Left lung (tissue), 10 donors: ENCODE results near the gene EEF1A1. TPM values are rescaled to one million over a fixed set of nuclear protein-coding genes. Genes with fewer than 3 reads are reported as not detected.

Source experiments
- ATAC-seq: fragments of 200-7000 bp; cut with Tn5 transposase; one replicate; pipeline ENCODE4 v1.9.1; 2020; ENCODE audit warnings: moderate library complexity
- DNase-seq, 4 donors: peaks; one replicate each; pipeline ENCODE4 v3.0.0-alpha.2; 2013 to 2020
- H3K27ac ChIP-seq, 2 donors: fragments of 200-600 bp; sonication (generic) in 1 of 2; one replicate each; pipeline versions ENCODE4 v1.5.0 to v1.8.0; 2020 to 2021
- H3K27me3 ChIP-seq, 2 donors: fragments of 200-600 bp; sonication (generic) in 1 of 2; one replicate each; pipeline versions ENCODE4 v1.5.0 to v1.8.0; 2020 to 2021
- H3K36me3 ChIP-seq, 2 donors: fragments of 200-600 bp; sonication (generic) in 1 of 2; one replicate each; pipeline versions ENCODE4 v1.5.0 to v1.8.0; 2020 to 2021
- H3K4me1 ChIP-seq, 2 donors: fragments of 200-600 bp; one replicate each; pipeline ENCODE4 v1.8.0; 2021
- H3K4me3 ChIP-seq, 2 donors: fragments of 200-600 bp; sonication (generic) in 1 of 2; one replicate each; pipeline versions ENCODE4 v1.5.0 to v1.8.0; 2020 to 2021; ENCODE audit warnings: mild to moderate bottlenecking in 1 of 2
- H3K9me3 ChIP-seq, 2 donors: fragments of 200-600 bp; sonication (generic) in 1 of 2; one replicate each; pipeline versions ENCODE4 v1.5.0 to v1.8.0; 2020 to 2021
- CTCF ChIP-seq, 2 donors: fragments of 200-600 bp; sonication (generic) in 1 of 2; IDR thresholded peaks; one replicate each; pipeline versions ENCODE4 v1.5.0 to v1.8.0; 2021; ENCODE audit warnings: antibody characterized with exemption in 2 of 2
- intact Hi-C, 2 donors: fragments of 100-400 bp; cut with DNase I; formaldehyde crosslinking; loops; one replicate each; pipeline versions ENCODE4 v1.11.2 to v1.14.2; 2022
- polyA plus RNA-seq, 6 donors: library from polyadenylated mRNA; unstranded; fragments of 120-200 nt; gene quantifications; one replicate each; pipeline ENCODE4 v1.2.1, GENCODE V29; 2013; ENCODE audit not compliant: insufficient read length in 6 of 6
- total RNA-seq, 2 donors: library from RNA; stranded (reverse); fragmentation: NEBNext Ultra II Directional; extraction: Animal tissue kit (Norgen Biotek cat#: 25700); gene quantifications; one replicate each; pipeline ENCODE4 v1.2.1, GENCODE V29; 2021
- donor health status: DM: no; HTN: yes; CAD: no.
- donor health status: DM: no; HTN: no; CAD: no.

EEF1A1 gene
- total and polyA plus RNA-seq, 8 donors = 7,825 to 26,911 (median 23,814) TPM

- Histone ChIP-seq H3K4me1 (no peaks in the 10 kb centered on the region), H3K36me3 (peaks cover 0 to 65% of the 10 kb centered on the region in 2 donors), H3K4me3 (no peak overlapping the region), H3K27me3 (no peaks in the 10 kb centered on the region), H3K27ac (no peak overlapping the region), H3K9me3 (peaks cover 0 to 2% of the 10 kb centered on the region in 2 donors)
- intact Hi-C loops = no loop called here
- TF ChIP-seq CTCF (IDR thresholded peaks at IDR 0.05) = no peak
- DNase-seq (no peak), ATAC-seq (no peak)
These were observed 17.6 kb downstream of the EEF1A1 start for GRCh38 chr6:73503027-73503772.

- Histone ChIP-seq H3K36me3 (peaks cover 0 to 98% of the 10 kb centered on the region in 2 donors), H3K4me3 (no peak overlapping the region), H3K27ac (no peak overlapping the region), H3K4me1 (no peaks in the 10 kb centered on the region), H3K9me3 (no peaks in the 10 kb centered on the region), H3K27me3 (no peaks in the 10 kb centered on the region)
- TF ChIP-seq CTCF (IDR thresholded peaks at IDR 0.05) = no peak
- intact Hi-C loops = no loop called here
- ATAC-seq (no peak), DNase-seq (no peak)
These were observed 22.9 kb downstream of the EEF1A1 start for GRCh38 chr6:73497915-73498314.

- Histone ChIP-seq H3K27me3 (no peaks in the 10 kb centered on the region), H3K36me3 (peaks cover 0 to 87% of the 10 kb centered on the region in 2 donors), H3K27ac (no peak overlapping the region), H3K9me3 (no peaks in the 10 kb centered on the region), H3K4me3 (no peak overlapping the region), H3K4me1 (no peaks in the 10 kb centered on the region)
- ATAC-seq = peak; percentile 13
- intact Hi-C loops = no loop called here
- no peak for DNase-seq
- no peak for TF ChIP-seq CTCF (IDR thresholded peaks at IDR 0.05)
These were observed 29.5 kb downstream of the EEF1A1 start for GRCh38 chr6:73491377-73491776.

- no peak overlapping the region for H3K4me3 ChIP-seq
- no peak for TF ChIP-seq CTCF (IDR thresholded peaks at IDR 0.05)
These were observed 33.4 kb downstream of the EEF1A1 start for GRCh38 chr6:73487473-73487872.

GRCh38 chr6:73484438-73484837, 36.4 kb downstream of the EEF1A1 start:
- TF ChIP-seq CTCF (IDR thresholded peaks at IDR 0.05) = no peak
- Histone ChIP-seq H3K27ac (no peak overlapping the region), H3K4me3 (no peak overlapping the region), H3K9me3 (no peaks in the 10 kb centered on the region), H3K36me3 (peaks cover 0 to 100% of the 10 kb centered on the region in 2 donors), H3K4me1 (no peaks in the 10 kb centered on the region), H3K27me3 (no peaks in the 10 kb centered on the region)
- intact Hi-C loops = no loop called here
- no peak for ATAC-seq
- DNase-seq = no peak

More at GRCh38 chr6:73487473-73487872, 33.4 kb downstream of the EEF1A1 start:
- Histone ChIP-seq H3K4me1 (no peaks in the 10 kb centered on the region), H3K27ac (no peak overlapping the region), H3K9me3 (no peaks in the 10 kb centered on the region), H3K36me3 (peaks cover 0 to 89% of the 10 kb centered on the region in 2 donors), H3K27me3 (no peaks in the 10 kb centered on the region)
- ATAC-seq (no peak), DNase-seq (no peak)
- intact Hi-C loops = no loop called here
